Endothelial cell of umbilical vein (primary cell): ENCODE results near the gene BLOC1S6. TPM values are rescaled to one million over a fixed set of nuclear protein-coding genes. Genes with fewer than 3 reads are reported as not detected.

Experiments used
- BruUV-seq: library from RNA; stranded (reverse); fragments of 400-500 nt; replicated peaks from 2 replicates; lab custom pipeline; 2021; lab: Mats Ljungman, UMichigan
- CTCF ChIA-PET: fragments of 300-600, 350-600 bp; sonication (Branson Sonifier 250); formaldehyde crosslinking; loops from one replicate; lab custom pipeline; 2021; ENCODE audit warnings: antibody characterized with exemption, inconsistent platforms; lab: Charles Lee
- POLR2A ChIA-PET: fragments of 300-600, 350-600 bp; sonication (Branson Sonifier 250); formaldehyde crosslinking; loops from one replicate; lab custom pipeline; 2021; ENCODE audit warnings: antibody characterized with exemption, inconsistent platforms; lab: Charles Lee
- DNase-seq: peaks from one replicate; pipeline ENCODE4 v3.0.0-alpha.2; 2011; ENCODE audit warnings: low read depth, low spot score
- FAIRE-seq: peaks from 2 replicates; lab custom pipeline; 2011; peaks lifted over from hg19 to GRCh38; lab: Jason Lieb, UNC
- H2AFZ ChIP-seq: 2 replicates; pipeline ENCODE4 v1.6.0; 2012; ENCODE audit warnings: low read depth, low read length, control low read depth, inconsistent platforms
- H3K27ac ChIP-seq: 2 replicates; pipeline ENCODE4 v1.5.1; 2011; ENCODE audit warnings: low read depth, mild to moderate bottlenecking, control low read depth, low read length, moderate library complexity; ENCODE audit not compliant: insufficient read depth
- H3K27me3 ChIP-seq, 2 experiments: 2 replicates each; pipeline versions ENCODE4 v1.6.0 to v1.6.1; 2011; ENCODE audit warnings: low read length in 2 of 2, mixed read lengths in 1 of 2; ENCODE audit not compliant: control insufficient read depth in 2 of 2, insufficient read depth in 2 of 2
- H3K36me3 ChIP-seq, 2 experiments: 2 replicates in 1 of 2; 3 replicates in 1 of 2; pipeline ENCODE4 v1.5.1; 2011; ENCODE audit warnings: low read length in 2 of 2, mild to moderate bottlenecking in 1 of 2, moderate library complexity in 1 of 2; ENCODE audit not compliant: control insufficient read depth in 2 of 2, insufficient read depth in 2 of 2; ENCODE audit errors: extremely low read depth in 1 of 2
- H3K4me1 ChIP-seq: 3 replicates; pipeline ENCODE4 v1.5.1; 2011; ENCODE audit warnings: mild to moderate bottlenecking, low read length; ENCODE audit not compliant: control insufficient read depth, insufficient read depth; ENCODE audit errors: extremely low read depth
- H3K4me2 ChIP-seq: 2 replicates; pipeline ENCODE4 v1.6.1; 2011; ENCODE audit warnings: low read length, control low read depth, mixed read lengths; ENCODE audit not compliant: insufficient read depth
- H3K4me3 ChIP-seq, 3 experiments: fragments of 200-600 bp in 1 of 3; sonication (generic), shearing (Covaris generic) in 1 of 3; replicated peaks in 1 of 3; 2 replicates each; pipeline ENCODE4 v1.5.1; 2011 to 2016; ENCODE audit warnings: control low read depth in 3 of 3, low read length in 3 of 3, mild to moderate bottlenecking in 2 of 3, inconsistent platforms in 1 of 3, low read depth in 1 of 3, moderate library complexity in 1 of 3; ENCODE audit not compliant: insufficient read depth in 1 of 3
- H3K79me2 ChIP-seq: 2 replicates; pipeline ENCODE4 v1.6.0; 2012; ENCODE audit warnings: low read length, inconsistent platforms; ENCODE audit not compliant: control insufficient read depth, insufficient read depth
- H3K9ac ChIP-seq: replicated peaks from 2 replicates; pipeline ENCODE3; 2011; ENCODE audit warnings: low read length, control low read depth; ENCODE audit not compliant: insufficient read depth; ENCODE audit errors: extremely low read depth
- H3K9me1 ChIP-seq: replicated peaks from 3 replicates; pipeline ENCODE4 v1.6.0; 2011; ENCODE audit warnings: mild to moderate bottlenecking, low read length; ENCODE audit not compliant: control insufficient read depth, insufficient read depth; ENCODE audit errors: extremely low read depth
- H3K9me3 ChIP-seq: replicated peaks from 2 replicates; pipeline ENCODE4 v1.5.1; 2012; ENCODE audit warnings: low read length, inconsistent platforms; ENCODE audit not compliant: control insufficient read depth, insufficient read depth
- H4K20me1 ChIP-seq: replicated peaks from 2 replicates; pipeline ENCODE3; 2011; ENCODE audit warnings: mild to moderate bottlenecking, low read length; ENCODE audit not compliant: control insufficient read depth, insufficient read depth; ENCODE audit errors: extremely low read depth
- CTCF ChIP-seq, 2 donors: IDR thresholded peaks; 1 replicate in 1 of 2; 2 replicates in 1 of 2; pipeline ENCODE4 v1.5.1; 2011; ENCODE audit warnings: low read length in 2 of 2, mild to moderate bottlenecking in 2 of 2, moderate library complexity in 2 of 2, control low read depth in 1 of 2, inconsistent platforms in 1 of 2, low read depth in 1 of 2; ENCODE audit not compliant: insufficient read depth in 1 of 2; ENCODE audit errors: extremely low read depth in 1 of 2
- EZH2 ChIP-seq: IDR thresholded peaks from 2 replicates; pipeline ENCODE4 v1.6.1; 2012; ENCODE audit warnings: borderline replicate concordance, low read depth, mild to moderate bottlenecking, moderate library complexity, low read length, inconsistent platforms; ENCODE audit not compliant: severe bottlenecking
- FOS ChIP-seq: IDR thresholded peaks from 2 replicates; pipeline ENCODE4 v1.6.1; 2011; ENCODE audit warnings: mild to moderate bottlenecking, low read length, moderate library complexity, borderline replicate concordance; ENCODE audit not compliant: insufficient read depth
- GATA2 ChIP-seq: IDR thresholded peaks from 2 replicates; pipeline ENCODE4 v1.7.0; 2011; ENCODE audit warnings: low read depth, mild to moderate bottlenecking, moderate library complexity, mixed read lengths, low read length; ENCODE audit not compliant: insufficient read length, insufficient read depth
- JUN ChIP-seq: IDR thresholded peaks from 2 replicates; pipeline ENCODE4 v1.6.1; 2011; ENCODE audit warnings: borderline replicate concordance, low read depth; ENCODE audit not compliant: insufficient read length, insufficient read depth
- MAX ChIP-seq: IDR thresholded peaks from 2 replicates; pipeline ENCODE4 v1.6.1; 2011; ENCODE audit not compliant: insufficient read depth, insufficient read length
- MYC ChIP-seq: IDR thresholded peaks from one replicate; pipeline ENCODE4 v1.6.1; 2011; ENCODE audit warnings: mild to moderate bottlenecking, low read depth, low read length
- POLR2A ChIP-seq: IDR thresholded peaks from 2 replicates; pipeline ENCODE4 v1.6.1; 2012; ENCODE audit warnings: low read depth, mild to moderate bottlenecking, control low read depth, low read length
- POLR2AphosphoS5 ChIP-seq: IDR thresholded peaks from 2 replicates; pipeline ENCODE4 v1.6.1; 2012; ENCODE audit warnings: low read depth, mild to moderate bottlenecking, control low read depth, low read length, moderate library complexity; ENCODE audit not compliant: insufficient read depth
- dilution Hi-C: fragments of 300-500 bp; cut with MboI; formaldehyde crosslinking; loops from one replicate; pipeline ENCODE4 v1.15.0; 2019; ENCODE audit warnings: low sequenced_read_pairs; ENCODE audit not compliant: extremely low pct_ligation_motif_present
- intact Hi-C: fragments of 100-400 bp; cut with micrococcal nuclease; formaldehyde crosslinking; loops from one replicate; pipeline ENCODE4 v1.10.0; 2022
- polyA plus RNA-seq, 4 experiments: library from polyadenylated mRNA; depleted of rRNA in 3 of 4; stranded (reverse) in 3 of 4; unstranded in 1 of 4; fragments of >200 nt; gene quantifications; 2 replicates each; pipeline versions ENCODE4 v1.2.1 to v1.2.3, GENCODE V29; 2011 to 2012; ENCODE audit warnings: missing spikeins in 1 of 4
- total RNA-seq: library from RNA; stranded (reverse); gene quantifications from 2 replicates; pipeline ENCODE4 v1.2.3, GENCODE V29; 2021

BLOC1S6 gene
- total and polyA plus RNA-seq, 2 donors (not counting 3 experiments of a cell fraction or from before 2014, with no cell fraction given): 8.2 to 39.2 TPM

DNA sequence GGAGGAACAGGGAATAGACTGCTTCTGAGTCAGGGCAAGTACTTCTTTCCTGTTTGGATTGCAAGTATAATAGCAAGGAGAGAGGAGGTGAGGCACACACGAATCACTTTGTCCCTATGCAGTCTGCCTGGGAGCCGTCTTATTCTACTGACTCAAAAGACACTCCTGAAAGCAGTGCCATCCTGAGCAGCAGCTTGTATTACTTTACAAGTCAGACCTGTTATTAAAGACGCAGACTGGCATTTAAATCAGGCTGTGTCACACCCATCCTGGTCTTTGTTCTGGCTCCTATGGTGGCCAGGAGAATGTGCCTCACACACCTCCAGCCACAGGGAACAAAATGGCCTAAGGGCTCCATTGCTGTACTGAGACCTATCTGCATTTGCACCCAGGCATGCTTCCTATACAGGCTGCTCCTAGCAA is 29.7 kb downstream of the BLOC1S6 start:
- ChIA-PET CTCF (interaction anchor here (6.2 kb wide), 1 partner anchor 158 kb away, joined by 145 read pairs; no protein-coding TSS in a partner anchor), POLR2A (no interaction called here)
- intact Hi-C loops: loop anchor here (10.0 kb wide), 2 partner anchors 412 to 468 kb away; no protein-coding TSS in a partner anchor
- BruUV-seq: no TSS peak
- FAIRE-seq: peak; percentile 62
- Histone ChIP-seq H3K27ac (no peak overlapping the region), H3K27me3 (no peaks in the 10 kb centered on the region), H3K4me2 (no peak overlapping the region), H4K20me1 (no peaks in the 10 kb centered on the region), H3K4me3 (no peak overlapping the region), H3K9ac (no peak overlapping the region), H3K79me2 (no peaks in the 10 kb centered on the region), H2AFZ (peak overlapping the region; percentile 70), H3K4me1 (peaks cover 8% of the 10 kb centered on the region), H3K9me3 (no peaks in the 10 kb centered on the region), H3K36me3 (no peaks in the 10 kb centered on the region), H3K9me1 (no peaks in the 10 kb centered on the region)
- TF ChIP-seq FOS: no peak
- no peak for TF ChIP-seq JUN
- no peak for TF ChIP-seq GATA2
- no peak for TF ChIP-seq POLR2A
- DNase-seq: peak; percentile 33
- dilution Hi-C loops: no loop called here

DNA sequence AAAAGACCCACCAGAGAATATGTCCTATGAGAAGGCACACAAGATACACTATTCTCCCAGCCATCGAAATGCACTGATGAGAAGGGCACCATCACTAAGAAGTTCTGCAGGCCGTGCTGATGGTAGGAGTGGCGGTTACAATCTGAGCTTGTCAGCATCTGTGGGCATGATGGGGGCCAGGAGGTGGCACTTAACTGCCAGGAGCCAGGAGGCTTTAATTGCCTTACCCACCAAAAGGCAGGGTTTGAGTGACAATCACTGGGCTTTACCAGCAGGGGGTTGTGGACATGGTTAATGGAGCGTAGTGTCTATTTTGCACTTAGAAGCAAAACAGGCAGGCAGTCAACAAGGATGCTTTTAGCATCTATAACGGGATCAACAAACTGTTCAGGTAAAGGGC is 31.6 kb downstream of the BLOC1S6 start:
- Histone ChIP-seq H3K4me3 (no peak overlapping the region), H3K27ac (no peak overlapping the region), H2AFZ (no peak overlapping the region), H3K9ac (no peak overlapping the region), H3K4me2 (no peak overlapping the region), H3K79me2 (no peaks in the 10 kb centered on the region), H3K4me1 (no peaks in the 10 kb centered on the region), H3K27me3 (no peaks in the 10 kb centered on the region), H3K9me3 (no peaks in the 10 kb centered on the region), H3K9me1 (no peaks in the 10 kb centered on the region), H4K20me1 (no peaks in the 10 kb centered on the region), H3K36me3 (no peaks in the 10 kb centered on the region)
- DNase-seq: no peak
- dilution Hi-C loops: no loop called here
- no TSS peak for BruUV-seq
- intact Hi-C loops: loop anchor here (10.0 kb wide), 2 partner anchors 414 to 466 kb away; no protein-coding TSS in a partner anchor
- FAIRE-seq: no peak
- no peak for TF ChIP-seq MYC
- TF ChIP-seq CTCF (IDR thresholded peaks at IDR 0.05; ENCODE audit: extremely low read depth in 1 of 2, insufficient read depth in 1 of 2, low read depth in 1 of 2, low read length in 2 of 2): no peak
- no peak for TF ChIP-seq POLR2AphosphoS5
- TF ChIP-seq EZH2: no peak
- no peak for TF ChIP-seq GATA2
- TF ChIP-seq FOS: no peak
- no peak for TF ChIP-seq MAX
- no peak for TF ChIP-seq POLR2A
- TF ChIP-seq JUN: no peak
- ChIA-PET CTCF (no interaction called here), POLR2A (no interaction called here)
